Endodermal cell (in vitro differentiated cells): Measurements from ENCODE around the gene CERS6. TPM values are rescaled to one million over a fixed set of nuclear protein-coding genes. Genes with fewer than 3 reads are reported as not detected.
A peak's percentile ranks its signal among the peaks of the same experiment; 100 is the strongest.

Experiments used
- DNase-seq: peaks from one replicate; pipeline ENCODE4 v3.0.0-alpha.2; 2017
- H3K27ac ChIP-seq: 2 replicates; pipeline ENCODE4 v1.5.1; 2013; ENCODE audit warnings: mild to moderate bottlenecking, low read depth, low read length, moderate library complexity
- H3K27me3 ChIP-seq: 2 replicates; pipeline ENCODE4 v1.6.1; 2013; ENCODE audit warnings: mild to moderate bottlenecking, low read length, moderate library complexity; ENCODE audit not compliant: insufficient read depth, control insufficient read depth, poor library complexity, severe bottlenecking
- H3K36me3 ChIP-seq: 2 replicates; pipeline ENCODE4 v1.7.0; 2013; ENCODE audit warnings: mild to moderate bottlenecking, low read length, moderate library complexity; ENCODE audit not compliant: control insufficient read depth, insufficient read depth
- H3K4me1 ChIP-seq: one replicate; pipeline ENCODE4 v1.7.0; 2013; ENCODE audit warnings: low read length; ENCODE audit not compliant: control insufficient read depth, insufficient read depth
- H3K4me3 ChIP-seq: 2 replicates; pipeline ENCODE4 v1.5.1; 2013; ENCODE audit warnings: mild to moderate bottlenecking, low read length, moderate library complexity
- H3K9ac ChIP-seq: 2 replicates; pipeline ENCODE4 v1.6.1; 2013; ENCODE audit warnings: mild to moderate bottlenecking, low read length, moderate library complexity; ENCODE audit not compliant: poor library complexity, severe bottlenecking; ENCODE audit errors: extremely low read depth
- H3K9me3 ChIP-seq: 2 replicates; pipeline ENCODE4 v1.6.1; 2013; ENCODE audit warnings: mild to moderate bottlenecking, low read length, moderate library complexity; ENCODE audit not compliant: control insufficient read depth
- H3K27ac Mint-ChIP-seq: 2 replicates; pipeline ENCODE4 v1.8.0; 2020; ENCODE audit warnings: mixed read lengths
- H3K27me3 Mint-ChIP-seq: 2 replicates; pipeline ENCODE4 v1.8.0; 2021; ENCODE audit warnings: mild to moderate bottlenecking, mixed read lengths; ENCODE audit not compliant: insufficient read depth
- H3K36me3 Mint-ChIP-seq: 2 replicates; pipeline ENCODE4 v1.8.0; 2020; ENCODE audit warnings: low read depth, mixed read lengths
- H3K4me1 Mint-ChIP-seq: 2 replicates; pipeline ENCODE4 v1.8.0; 2020; ENCODE audit warnings: mixed read lengths
- H3K4me3 Mint-ChIP-seq: 2 replicates; pipeline ENCODE4 v1.8.0; 2020; ENCODE audit warnings: mild to moderate bottlenecking, moderate library complexity, mixed read lengths
- H3K9me3 Mint-ChIP-seq: 2 replicates; pipeline ENCODE4 v1.8.0; 2020; ENCODE audit warnings: mild to moderate bottlenecking, mixed read lengths
- WGBS, 2 experiments: methylation state at CpG; one replicate each; pipeline versions ENCODE4 v1.1.5 to v1.1.7; 2013; ENCODE audit warnings: missing lambda C conversion rate in 2 of 2, mixed read lengths in 1 of 2; ENCODE audit not compliant: insufficient coverage in 1 of 2, insufficient read length in 1 of 2; 5-methylcytosine and 5-hydroxymethylcytosine counted together
- total RNA-seq, 2 donors: library from RNA; stranded (reverse); fragmentation: NEBNext Ultra II Directional in 1 of 2; extraction: Animal tissue kit (Norgen Biotek cat#: 25700) in 1 of 2; gene quantifications; 2 replicates in 1 of 2; 3 replicates in 1 of 2; pipeline ENCODE4 v1.2.1, GENCODE V29; 2021
- TF ChIP-seq, protein P1 (sequence below): fragments of 200-600 bp; sonication (generic); conservative IDR thresholded peaks from 2 replicates; pipeline ENCODE4 v1.5.0; 2021; ENCODE audit warnings: antibody characterized with exemption, mild to moderate bottlenecking

The CERS6 gene
- total RNA-seq, 2 donors from 2014 or later: 41.3 to 52.0 TPM

DNA sequence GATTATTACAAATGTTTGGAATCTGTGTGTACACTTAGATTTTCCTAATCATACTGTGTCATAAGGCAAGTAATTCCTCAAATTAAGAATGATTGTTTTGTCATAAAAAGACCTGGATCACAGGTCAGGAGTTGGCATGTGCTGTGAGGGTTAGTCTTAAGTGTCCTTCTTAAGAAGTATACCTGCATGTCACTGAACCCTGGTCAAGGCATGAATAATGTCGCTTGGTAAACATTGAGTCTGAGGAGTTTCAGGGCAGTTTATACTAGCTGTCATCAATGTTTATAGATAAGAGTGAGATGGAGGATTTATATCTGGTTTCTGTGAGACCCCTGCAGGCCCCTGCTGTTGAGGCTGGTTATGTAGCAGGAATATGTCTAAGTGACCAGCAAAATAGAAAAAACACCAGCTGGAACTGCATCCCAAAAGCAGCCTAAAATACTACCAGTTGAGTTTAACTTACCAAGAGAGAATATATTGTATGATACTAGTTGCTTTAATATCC lies 234.4 kb downstream of the CERS6 start:
- 86 to 100% methylated on average over 1 of the region's 1 CpG for WGBS, 2 experiments
- Histone ChIP-seq H3K27ac (no peak overlapping the region), H3K9ac (no peak overlapping the region), H3K27me3 (no peaks in the 10 kb centered on the region), H3K36me3 (peaks cover 15% of the 10 kb centered on the region), H3K9me3 (no peaks in the 10 kb centered on the region), H3K4me3 (no peak overlapping the region), H3K4me1 (peaks cover 11% of the 10 kb centered on the region)
- Mint-ChIP-seq H3K27me3 (no peaks in the 10 kb centered on the region), H3K9me3 (no peaks in the 10 kb centered on the region), H3K36me3 (peaks cover 10% of the 10 kb centered on the region), H3K4me3 (no peak overlapping the region), H3K27ac (no peak overlapping the region), H3K4me1 (peaks cover 31% of the 10 kb centered on the region)
- TF ChIP-seq, protein P1, sequence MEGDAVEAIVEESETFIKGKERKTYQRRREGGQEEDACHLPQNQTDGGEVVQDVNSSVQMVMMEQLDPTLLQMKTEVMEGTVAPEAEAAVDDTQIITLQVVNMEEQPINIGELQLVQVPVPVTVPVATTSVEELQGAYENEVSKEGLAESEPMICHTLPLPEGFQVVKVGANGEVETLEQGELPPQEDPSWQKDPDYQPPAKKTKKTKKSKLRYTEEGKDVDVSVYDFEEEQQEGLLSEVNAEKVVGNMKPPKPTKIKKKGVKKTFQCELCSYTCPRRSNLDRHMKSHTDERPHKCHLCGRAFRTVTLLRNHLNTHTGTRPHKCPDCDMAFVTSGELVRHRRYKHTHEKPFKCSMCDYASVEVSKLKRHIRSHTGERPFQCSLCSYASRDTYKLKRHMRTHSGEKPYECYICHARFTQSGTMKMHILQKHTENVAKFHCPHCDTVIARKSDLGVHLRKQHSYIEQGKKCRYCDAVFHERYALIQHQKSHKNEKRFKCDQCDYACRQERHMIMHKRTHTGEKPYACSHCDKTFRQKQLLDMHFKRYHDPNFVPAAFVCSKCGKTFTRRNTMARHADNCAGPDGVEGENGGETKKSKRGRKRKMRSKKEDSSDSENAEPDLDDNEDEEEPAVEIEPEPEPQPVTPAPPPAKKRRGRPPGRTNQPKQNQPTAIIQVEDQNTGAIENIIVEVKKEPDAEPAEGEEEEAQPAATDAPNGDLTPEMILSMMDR: no peak
- DNase-seq: no peak

DNA sequence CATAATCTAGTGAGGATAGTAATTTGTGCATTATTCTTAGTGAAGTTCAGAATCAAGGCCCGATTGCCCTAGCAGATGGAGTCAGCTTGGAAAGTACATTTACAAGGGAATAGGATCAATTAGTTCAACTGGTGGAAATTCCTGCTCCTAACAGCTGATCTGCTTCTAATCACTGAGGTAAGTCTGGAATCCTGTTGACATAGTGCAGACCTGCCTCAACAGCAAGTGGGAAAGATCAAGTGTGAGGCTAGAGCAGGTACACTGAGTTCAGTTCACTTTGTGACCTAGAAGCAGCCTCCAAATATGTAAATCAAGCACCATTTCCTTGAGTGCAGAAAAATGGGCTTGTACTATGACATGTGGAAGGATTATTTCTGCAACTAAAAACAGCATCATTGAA lies 235.1 kb downstream of the CERS6 start:
- H3K4me1 Mint-ChIP-seq: peaks cover 23% of the 10 kb centered on the region
- no peaks in the 10 kb centered on the region for H3K27me3 ChIP-seq
- no peak overlapping the region for H3K9ac ChIP-seq
- H3K27ac Mint-ChIP-seq: peak overlapping the region; percentile 77
- TF ChIP-seq, protein P1: no peak
- peaks cover 23% of the 10 kb centered on the region for H3K36me3 ChIP-seq
- H3K4me3 ChIP-seq: no peak overlapping the region
- no peaks in the 10 kb centered on the region for H3K9me3 Mint-ChIP-seq
- no peak overlapping the region for H3K27ac ChIP-seq
- H3K4me1 ChIP-seq: peaks cover 4% of the 10 kb centered on the region
- 91 to 100% methylated on average over 1 of the region's 1 CpG for WGBS, 2 experiments
- no peaks in the 10 kb centered on the region for H3K9me3 ChIP-seq
- no peak for DNase-seq
- H3K27me3 Mint-ChIP-seq: no peaks in the 10 kb centered on the region
- no peak overlapping the region for H3K4me3 Mint-ChIP-seq
- H3K36me3 Mint-ChIP-seq: peaks cover 15% of the 10 kb centered on the region

DNA sequence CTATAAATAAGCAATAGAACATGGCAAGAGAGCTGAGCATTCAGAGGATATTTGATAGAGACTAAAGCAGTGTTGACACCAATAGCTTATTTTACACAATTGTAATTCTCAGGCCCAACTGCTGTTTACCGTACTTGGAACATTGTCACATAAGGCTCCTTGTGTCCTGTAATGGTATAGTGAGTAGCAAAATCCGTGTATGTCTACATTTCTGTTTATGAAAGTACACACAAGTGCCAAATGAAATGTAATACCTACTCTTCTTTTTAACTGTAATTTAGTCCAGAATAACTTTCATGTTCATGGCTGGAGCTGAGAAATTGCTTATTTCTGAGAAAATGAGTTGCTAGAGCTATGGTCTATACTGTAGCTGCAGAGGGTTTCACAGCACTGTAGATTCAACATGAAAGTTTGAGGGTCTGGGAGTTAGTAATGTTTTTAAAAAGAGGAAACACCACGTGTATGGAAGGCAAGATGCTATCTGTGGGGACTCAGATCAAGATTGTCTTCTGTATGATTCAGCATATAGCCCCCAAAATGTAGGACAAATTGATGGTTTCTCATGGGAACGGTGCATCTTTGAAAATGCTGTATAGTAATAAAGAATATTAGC lies 236.2 kb downstream of the CERS6 start:
- peaks cover 4% of the 10 kb centered on the region for H3K4me1 ChIP-seq
- Mint-ChIP-seq H3K4me1 (peaks cover 17% of the 10 kb centered on the region), H3K9me3 (no peaks in the 10 kb centered on the region), H3K4me3 (no peak overlapping the region), H3K36me3 (peaks cover 16% of the 10 kb centered on the region), H3K27ac (no peak overlapping the region), H3K27me3 (no peaks in the 10 kb centered on the region)
- TF ChIP-seq, protein P1: no peak
- peaks cover 27% of the 10 kb centered on the region for H3K36me3 ChIP-seq
- 85 to 93% methylated on average over 1 to 4 of the region's 4 CpGs for WGBS, 2 experiments
- DNase-seq: no peak
- no peaks in the 10 kb centered on the region for H3K27me3 ChIP-seq
- H3K4me3 ChIP-seq: no peak overlapping the region
- H3K9ac ChIP-seq: no peak overlapping the region
- no peaks in the 10 kb centered on the region for H3K9me3 ChIP-seq
- H3K27ac ChIP-seq: no peak overlapping the region
